Ovary (tissue), 3 donors: Measurements from ENCODE around the gene SMAD2.

Experiments used
- EP300 ChIP-seq: sonication (generic); formaldehyde crosslinking; IDR thresholded peaks from one replicate; pipeline ENCODE4 v1.6.1; 2017; ENCODE audit warnings: antibody characterized with exemption
- TF ChIP-seq, protein P1 (sequence below), 3 donors: fragments of 450-650 bp in 2 of 3; fragments of 200-600 bp in 1 of 3; IDR thresholded peaks; one replicate each; pipeline versions ENCODE4 v1.5.1 to v1.8.0; 2016 to 2022; ENCODE audit warnings: antibody characterized with exemption in 3 of 3, mild to moderate bottlenecking in 1 of 3
- donor health status: DM: no; HTN: no; CAD: no.

DNA sequence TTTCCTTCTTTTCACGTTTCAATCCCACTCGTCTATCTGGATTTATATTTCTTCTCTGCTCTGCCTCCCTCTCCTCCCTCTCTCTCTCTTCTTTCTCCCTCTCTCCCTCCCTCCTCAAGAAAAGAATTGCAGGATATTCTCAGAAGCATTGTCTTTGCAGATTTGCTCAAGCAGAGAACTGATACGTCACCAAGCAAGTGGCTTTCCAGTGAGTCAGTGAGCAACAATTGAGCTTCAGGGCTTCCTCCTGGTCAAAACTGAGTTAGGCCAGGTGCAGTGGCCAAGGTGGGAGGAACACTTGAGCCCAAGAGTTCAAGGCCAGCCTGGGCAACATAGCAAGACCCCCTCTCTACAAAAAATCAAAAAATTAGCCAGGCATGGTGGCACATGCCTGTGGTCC, 151.1 kb downstream of the SMAD2 start:
- TF ChIP-seq, protein P1, sequence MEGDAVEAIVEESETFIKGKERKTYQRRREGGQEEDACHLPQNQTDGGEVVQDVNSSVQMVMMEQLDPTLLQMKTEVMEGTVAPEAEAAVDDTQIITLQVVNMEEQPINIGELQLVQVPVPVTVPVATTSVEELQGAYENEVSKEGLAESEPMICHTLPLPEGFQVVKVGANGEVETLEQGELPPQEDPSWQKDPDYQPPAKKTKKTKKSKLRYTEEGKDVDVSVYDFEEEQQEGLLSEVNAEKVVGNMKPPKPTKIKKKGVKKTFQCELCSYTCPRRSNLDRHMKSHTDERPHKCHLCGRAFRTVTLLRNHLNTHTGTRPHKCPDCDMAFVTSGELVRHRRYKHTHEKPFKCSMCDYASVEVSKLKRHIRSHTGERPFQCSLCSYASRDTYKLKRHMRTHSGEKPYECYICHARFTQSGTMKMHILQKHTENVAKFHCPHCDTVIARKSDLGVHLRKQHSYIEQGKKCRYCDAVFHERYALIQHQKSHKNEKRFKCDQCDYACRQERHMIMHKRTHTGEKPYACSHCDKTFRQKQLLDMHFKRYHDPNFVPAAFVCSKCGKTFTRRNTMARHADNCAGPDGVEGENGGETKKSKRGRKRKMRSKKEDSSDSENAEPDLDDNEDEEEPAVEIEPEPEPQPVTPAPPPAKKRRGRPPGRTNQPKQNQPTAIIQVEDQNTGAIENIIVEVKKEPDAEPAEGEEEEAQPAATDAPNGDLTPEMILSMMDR (IDR thresholded peaks at IDR 0.05), result no peak
- no peak for TF ChIP-seq EP300
